Measurements from ENCODE around the gene HOXA7.

The HOXA7 gene

GRCh38 chr7:27116031-27116961 lies 40.2 kb downstream of the HOXA7 start:
- no peaks in the 10 kb centered on the region for H3K36me3 ChIP-seq (ENCODE audit: insufficient read depth, low read depth, low read length)
- H3K27me3 ChIP-seq (ENCODE audit: insufficient read depth, low read length) = peaks cover 98% of the 10 kb centered on the region
- H3K4me3 ChIP-seq (ENCODE audit: low read length) = no peak overlapping the region
- no peak overlapping the region for H3K9ac ChIP-seq (ENCODE audit: low read depth, low read length)
- H3K4me1 ChIP-seq (ENCODE audit: insufficient read depth, low read length) = no peaks in the 10 kb centered on the region
- H3K9me3 ChIP-seq (ENCODE audit: insufficient read depth, low read depth, low read length) = no peaks in the 10 kb centered on the region; the same call in 1 of the 2 replicates
- no peak overlapping the region for H3K27ac ChIP-seq (ENCODE audit: low read length)

DNA sequence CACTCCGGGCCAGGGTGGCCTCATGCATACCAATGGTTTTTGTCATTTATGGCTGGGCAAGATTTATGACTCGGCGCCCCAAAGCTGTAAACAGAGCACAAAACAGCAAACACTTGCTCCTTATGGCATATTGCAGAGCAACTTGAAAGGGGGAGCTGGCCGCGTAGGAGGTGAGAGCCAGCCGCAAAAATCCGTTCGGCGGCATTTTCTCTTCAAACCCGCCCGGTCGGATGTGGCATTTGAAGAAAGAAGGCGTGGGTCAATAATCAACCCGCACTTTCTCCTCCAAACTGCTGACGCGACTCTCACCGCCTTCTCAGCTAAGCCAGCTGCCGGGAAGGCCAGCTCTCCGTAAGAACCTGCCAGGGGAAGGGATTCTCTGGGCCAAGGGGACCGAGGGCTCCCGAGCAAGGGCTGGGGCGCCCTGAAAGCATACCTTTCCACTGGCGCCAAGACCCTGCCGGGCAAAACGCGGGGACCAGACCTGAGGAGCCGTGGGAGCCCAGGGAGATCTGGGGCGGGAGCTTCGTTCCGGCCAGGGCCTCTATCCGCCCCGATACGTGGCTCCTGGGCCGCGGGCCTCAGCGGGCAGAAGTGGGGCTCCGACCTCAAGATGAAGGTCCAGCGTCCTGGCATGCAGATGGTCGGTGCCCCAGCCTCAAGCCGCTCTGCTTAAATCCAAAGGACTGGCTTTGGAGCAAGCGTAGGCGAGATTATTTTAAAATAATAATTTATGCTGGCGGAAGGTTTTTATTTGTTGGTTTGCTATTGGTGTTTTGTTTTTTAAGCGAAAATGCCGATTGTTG lies 41.1 kb downstream of the HOXA7 start:
- no peak overlapping the region for H3K9ac ChIP-seq (ENCODE audit: low read depth, low read length)
- no peaks in the 10 kb centered on the region for H3K36me3 ChIP-seq (ENCODE audit: insufficient read depth, low read depth, low read length)
- no peaks in the 10 kb centered on the region; the same call in 1 of the 2 replicates for H3K9me3 ChIP-seq (ENCODE audit: insufficient read depth, low read depth, low read length)
- H3K27ac ChIP-seq (ENCODE audit: low read length) = no peak overlapping the region
- H3K4me3 ChIP-seq (ENCODE audit: low read length) = no peak overlapping the region
- H3K27me3 ChIP-seq (ENCODE audit: insufficient read depth, low read length) = peaks cover 98% of the 10 kb centered on the region
- no peaks in the 10 kb centered on the region for H3K4me1 ChIP-seq (ENCODE audit: insufficient read depth, low read length)

DNA sequence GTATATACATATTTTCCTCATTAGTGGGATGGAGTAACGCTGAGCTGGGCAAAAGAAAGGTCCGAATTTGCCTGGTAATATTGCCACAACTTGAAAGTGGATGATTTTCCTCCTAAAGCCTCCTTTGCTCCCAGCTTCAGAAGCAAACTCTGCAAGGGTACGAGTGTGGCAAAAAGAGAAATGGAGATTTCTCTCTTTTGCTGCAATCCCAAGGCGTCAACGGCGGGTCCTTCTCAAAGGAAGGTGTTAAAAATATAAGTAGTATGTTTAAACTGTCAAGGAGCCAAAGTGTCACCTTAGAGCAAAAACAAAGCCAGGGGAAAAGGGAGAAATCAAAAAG lies 41.6 kb downstream of the HOXA7 start:
- H3K36me3 ChIP-seq (ENCODE audit: insufficient read depth, low read depth, low read length) = no peaks in the 10 kb centered on the region
- no peaks in the 10 kb centered on the region for H3K4me1 ChIP-seq (ENCODE audit: insufficient read depth, low read length)
- no peak overlapping the region for H3K27ac ChIP-seq (ENCODE audit: low read length)
- peaks cover 98% of the 10 kb centered on the region for H3K27me3 ChIP-seq (ENCODE audit: insufficient read depth, low read length)
- no peak overlapping the region for H3K9ac ChIP-seq (ENCODE audit: low read depth, low read length)
- no peak overlapping the region for H3K4me3 ChIP-seq (ENCODE audit: low read length)
- H3K9me3 ChIP-seq (ENCODE audit: insufficient read depth, low read depth, low read length) = peaks cover 2% of the 10 kb centered on the region; the same call in 1 of the 2 replicates

GRCh38 chr7:27113991-27114769 lies 42.3 kb downstream of the HOXA7 start:
- Histone ChIP-seq H3K4me1 (ENCODE audit: insufficient read depth, low read length) (no peaks in the 10 kb centered on the region), H3K27ac (ENCODE audit: low read length) (no peak overlapping the region), H3K36me3 (ENCODE audit: insufficient read depth, low read depth, low read length) (no peaks in the 10 kb centered on the region), H3K9ac (ENCODE audit: low read depth, low read length) (no peak overlapping the region), H3K4me3 (ENCODE audit: low read length) (no peak overlapping the region), H3K9me3 (ENCODE audit: insufficient read depth, low read depth, low read length) (peaks cover 8% of the 10 kb centered on the region; the same call in 1 of the 2 replicates), H3K27me3 (ENCODE audit: insufficient read depth, low read length) (peaks cover 98% of the 10 kb centered on the region)

GRCh38 chr7:27112955-27113949 lies 43.2 kb downstream of the HOXA7 start:
- Histone ChIP-seq H3K27ac (ENCODE audit: low read length) (no peak overlapping the region), H3K27me3 (ENCODE audit: insufficient read depth, low read length) (peaks cover 98% of the 10 kb centered on the region), H3K9ac (ENCODE audit: low read depth, low read length) (no peak overlapping the region), H3K36me3 (ENCODE audit: insufficient read depth, low read depth, low read length) (no peaks in the 10 kb centered on the region), H3K9me3 (ENCODE audit: insufficient read depth, low read depth, low read length) (peaks cover 11% of the 10 kb centered on the region; the same call in 1 of the 2 replicates), H3K4me1 (ENCODE audit: insufficient read depth, low read length) (no peaks in the 10 kb centered on the region), H3K4me3 (ENCODE audit: low read length) (peak overlapping the region; percentile 43; the same call in 1 of the 2 replicates)

DNA sequence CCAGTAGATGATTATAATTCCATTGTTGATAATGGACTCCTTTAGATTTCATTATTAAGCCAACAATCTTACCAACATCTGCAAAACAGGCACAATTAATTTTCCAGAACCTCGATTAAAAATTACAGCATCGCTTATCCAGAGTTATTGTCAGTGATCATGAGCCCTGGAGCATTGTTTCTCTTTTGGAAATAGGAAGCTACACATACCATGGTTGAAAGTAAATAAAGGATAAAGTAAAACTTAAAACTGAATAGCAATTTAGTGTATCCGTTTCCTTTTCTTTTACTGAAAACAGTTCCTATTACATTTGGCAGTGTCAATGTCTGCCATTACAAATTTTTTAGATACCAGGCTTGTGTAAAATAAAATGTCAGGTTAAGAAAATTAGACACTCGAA lies 44.1 kb downstream of the HOXA7 start:
- Histone ChIP-seq H3K36me3 (ENCODE audit: insufficient read depth, low read depth, low read length) (no peaks in the 10 kb centered on the region), H3K27ac (ENCODE audit: low read length) (no peak overlapping the region)

DNA sequence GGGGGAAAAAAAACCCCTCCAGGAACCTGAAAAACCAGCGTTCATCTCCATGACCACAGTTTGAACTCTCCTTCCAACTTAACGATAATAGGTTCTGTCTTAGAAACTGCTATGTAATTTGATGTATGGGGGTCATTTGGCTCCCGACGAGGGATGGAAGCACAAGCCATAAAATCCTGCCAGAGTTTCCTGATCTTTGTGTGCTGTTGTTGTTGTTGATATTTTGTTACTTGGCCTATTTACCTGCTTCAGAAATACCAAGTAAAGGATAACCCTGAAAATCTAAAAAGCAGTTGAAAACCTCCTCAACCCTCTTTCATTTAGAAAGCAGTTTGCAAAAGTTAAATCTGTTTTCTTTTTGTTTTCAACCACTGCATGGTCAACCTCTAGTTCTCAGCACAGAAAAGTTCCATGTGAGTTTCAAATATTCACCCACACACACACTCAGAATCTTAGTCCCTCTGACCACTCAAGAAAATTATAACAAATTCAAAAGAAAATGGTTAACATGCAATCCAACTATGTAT lies 44.7 kb downstream of the HOXA7 start:
- Histone ChIP-seq H3K27me3 (ENCODE audit: insufficient read depth, low read length) (peaks cover 98% of the 10 kb centered on the region), H3K9me3 (ENCODE audit: insufficient read depth, low read depth, low read length) (peaks cover 11% of the 10 kb centered on the region; the same call in 1 of the 2 replicates), H3K9ac (ENCODE audit: low read depth, low read length) (no peak overlapping the region), H3K4me1 (ENCODE audit: insufficient read depth, low read length) (no peaks in the 10 kb centered on the region), H3K27ac (ENCODE audit: low read length) (no peak overlapping the region), H3K4me3 (ENCODE audit: low read length) (no peak overlapping the region), H3K36me3 (ENCODE audit: insufficient read depth, low read depth, low read length) (no peaks in the 10 kb centered on the region)

More for the DNA sequence above, 44.1 kb downstream of the HOXA7 start:
- Histone ChIP-seq H3K4me1 (ENCODE audit: insufficient read depth, low read length) (no peaks in the 10 kb centered on the region), H3K9ac (ENCODE audit: low read depth, low read length) (no peak overlapping the region), H3K4me3 (ENCODE audit: low read length) (no peak overlapping the region), H3K9me3 (ENCODE audit: insufficient read depth, low read depth, low read length) (peaks cover 11% of the 10 kb centered on the region; the same call in 1 of the 2 replicates), H3K27me3 (ENCODE audit: insufficient read depth, low read length) (peaks cover 98% of the 10 kb centered on the region)

DNA sequence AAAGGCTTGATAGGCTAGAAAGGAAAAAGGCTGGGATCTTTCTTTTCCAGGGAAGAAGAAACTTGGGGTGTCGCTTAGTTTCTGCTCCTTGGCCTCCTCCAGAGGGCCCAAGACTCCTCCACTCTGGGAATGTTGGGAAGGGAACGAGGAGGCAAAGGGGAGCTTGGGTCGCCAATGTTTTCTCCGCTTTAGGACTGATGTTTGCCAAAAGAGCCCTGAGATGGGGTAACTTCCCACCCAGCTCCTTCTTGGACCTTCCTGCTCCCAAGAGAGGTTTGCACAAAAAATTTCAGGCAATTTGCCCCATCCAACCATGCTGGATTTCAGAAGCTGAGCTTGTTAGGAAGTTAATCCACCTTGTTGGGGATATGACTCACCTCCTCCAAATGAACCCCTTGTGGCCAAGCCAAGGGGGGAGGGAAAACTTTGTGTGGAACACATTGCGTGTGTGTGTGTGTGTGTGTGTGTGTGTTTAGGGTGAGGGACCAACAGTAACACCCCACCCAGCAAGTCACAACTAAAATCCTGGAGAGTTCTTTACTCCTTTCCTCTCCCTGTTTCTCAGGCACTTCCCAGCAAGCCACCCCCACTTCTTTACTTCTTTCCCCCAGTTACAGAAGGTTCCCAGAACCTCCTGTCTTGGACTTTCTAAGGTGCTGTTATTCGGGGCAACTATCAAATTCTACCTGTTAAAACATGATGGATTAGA lies 45.3 kb downstream of the HOXA7 start:
- Histone ChIP-seq H3K27ac (ENCODE audit: low read length) (no peak overlapping the region), H3K27me3 (ENCODE audit: insufficient read depth, low read length) (peaks cover 98% of the 10 kb centered on the region), H3K9me3 (ENCODE audit: insufficient read depth, low read depth, low read length) (peaks cover 11% of the 10 kb centered on the region; the same call in 1 of the 2 replicates), H3K4me1 (ENCODE audit: insufficient read depth, low read length) (no peaks in the 10 kb centered on the region), H3K9ac (ENCODE audit: low read depth, low read length) (no peak overlapping the region), H3K4me3 (ENCODE audit: low read length) (0 out of 2 replicates have a peak overlapping the region, but pooled peaks have one; percentile 42), H3K36me3 (ENCODE audit: insufficient read depth, low read depth, low read length) (no peaks in the 10 kb centered on the region)

- Histone ChIP-seq H3K27me3 (ENCODE audit: insufficient read depth, low read length) (peaks cover 98% of the 10 kb centered on the region), H3K4me1 (ENCODE audit: insufficient read depth, low read length) (no peaks in the 10 kb centered on the region), H3K36me3 (ENCODE audit: insufficient read depth, low read depth, low read length) (no peaks in the 10 kb centered on the region), H3K4me3 (ENCODE audit: low read length) (peak overlapping the region; percentile 42; the same call in 1 of the 2 replicates), H3K27ac (ENCODE audit: low read length) (no peak overlapping the region), H3K9ac (ENCODE audit: low read depth, low read length) (no peak overlapping the region), H3K9me3 (ENCODE audit: insufficient read depth, low read depth, low read length) (peaks cover 11% of the 10 kb centered on the region; the same call in 1 of the 2 replicates)
These were observed 46.1 kb downstream of the HOXA7 start for GRCh38 chr7:27110186-27111031.
